Activated B cell treated with CpG ODN at 0.5 μM for 24 hours (primary cell): ENCODE data around the gene TMEM179B. TPM values are rescaled to one million over a fixed set of nuclear protein-coding genes. Genes with fewer than 3 reads are reported as not detected.

Source experiments
- ATAC-seq: fragments of 200-7000 bp; cut with Tn5 transposase; one replicate; pipeline ENCODE4 v1.10.0; 2021; ENCODE audit warnings: low read depth, mild to moderate bottlenecking, moderate library complexity
- CTCF ChIA-PET: fragments of 350-600 bp; sonication (Branson Sonifier 250); formaldehyde crosslinking; loops from one replicate; lab custom pipeline; 2021; ENCODE audit warnings: antibody characterized with exemption; lab: Charles Lee
- POLR2A ChIA-PET: fragments of 350-600 bp; sonication (Branson Sonifier 250); formaldehyde crosslinking; loops from one replicate; lab custom pipeline; 2021; ENCODE audit warnings: antibody characterized with exemption; lab: Charles Lee
- DNase-seq: peaks from one replicate; pipeline ENCODE4 v3.0.0; 2022
- H3K27ac Mint-ChIP-seq: one replicate; pipeline ENCODE4 v1.8.0; 2020; ENCODE audit warnings: mixed read lengths
- H3K27me3 Mint-ChIP-seq: one replicate; pipeline ENCODE4 v1.8.0; 2021; ENCODE audit warnings: mixed read lengths
- H3K36me3 Mint-ChIP-seq: one replicate; pipeline ENCODE4 v1.8.0; 2021; ENCODE audit warnings: low read depth, mixed read lengths
- H3K4me1 Mint-ChIP-seq: one replicate; pipeline ENCODE4 v1.8.0; 2021; ENCODE audit warnings: mixed read lengths
- H3K4me3 Mint-ChIP-seq: one replicate; pipeline ENCODE4 v1.8.0; 2020; ENCODE audit warnings: mild to moderate bottlenecking, mixed read lengths
- H3K9me3 Mint-ChIP-seq: one replicate; pipeline ENCODE4 v1.8.0; 2020; ENCODE audit warnings: mixed read lengths
- intact Hi-C: fragments of 100-400 bp; cut with micrococcal nuclease; formaldehyde crosslinking; loops from one replicate; pipeline ENCODE4 v1.15.1; 2024
- total RNA-seq: library from RNA; stranded (reverse); gene quantifications from 2 replicates; pipeline ENCODE4 v1.2.3, GENCODE V29; 2022
- TF ChIP-seq, protein P1 (sequence below): fragments of 200-600 bp; IDR thresholded peaks from one replicate; pipeline ENCODE4 v1.8.0; 2022; ENCODE audit warnings: antibody characterized with exemption, mild to moderate bottlenecking

TMEM179B gene
- total RNA-seq, 1 donor from 2014 or later = 47.7 TPM

DNA sequence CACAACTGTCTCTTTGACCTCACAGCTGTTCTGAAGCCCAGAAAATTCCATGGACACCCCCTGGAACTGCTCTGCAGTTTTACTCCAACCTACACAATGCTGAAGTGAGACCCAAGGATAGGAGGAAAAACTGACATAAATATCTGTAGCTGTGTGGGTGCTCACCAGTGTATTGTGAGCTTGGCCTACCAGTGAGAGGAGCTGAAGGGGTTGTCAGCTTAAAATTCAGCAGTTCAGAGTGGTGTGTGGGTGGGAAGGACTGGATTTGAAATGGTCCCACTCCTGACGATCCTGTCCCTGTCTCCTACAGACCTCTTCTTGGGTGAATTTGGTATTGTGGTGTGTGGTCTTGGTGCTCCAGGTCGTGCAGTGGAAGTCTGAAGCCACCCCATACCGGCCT lies 2.4 kb downstream of the TMEM179B start:
- H3K4me1 Mint-ChIP-seq = peaks cover 48% of the 10 kb centered on the region
- intact Hi-C loops = no loop called here
- peak overlapping the region; percentile 56 for H3K27ac Mint-ChIP-seq
- ChIA-PET POLR2A (interaction anchor here (0.5 to 8.8 kb wide), 15 partner anchors 12 to 1989 kb away, joined by 3 to 308 read pairs (median 5); partner anchors contain the start of genes C11orf98, CSKMT, NXF1 and POLR2G), CTCF (no interaction called here)
- DNase-seq (no peak), ATAC-seq (no peak)
- no peaks in the 10 kb centered on the region for H3K27me3 Mint-ChIP-seq
- H3K4me3 Mint-ChIP-seq = peak overlapping the region; percentile 92
- peaks cover 51% of the 10 kb centered on the region for H3K36me3 Mint-ChIP-seq
- H3K9me3 Mint-ChIP-seq = no peaks in the 10 kb centered on the region
- TF ChIP-seq, protein P1, sequence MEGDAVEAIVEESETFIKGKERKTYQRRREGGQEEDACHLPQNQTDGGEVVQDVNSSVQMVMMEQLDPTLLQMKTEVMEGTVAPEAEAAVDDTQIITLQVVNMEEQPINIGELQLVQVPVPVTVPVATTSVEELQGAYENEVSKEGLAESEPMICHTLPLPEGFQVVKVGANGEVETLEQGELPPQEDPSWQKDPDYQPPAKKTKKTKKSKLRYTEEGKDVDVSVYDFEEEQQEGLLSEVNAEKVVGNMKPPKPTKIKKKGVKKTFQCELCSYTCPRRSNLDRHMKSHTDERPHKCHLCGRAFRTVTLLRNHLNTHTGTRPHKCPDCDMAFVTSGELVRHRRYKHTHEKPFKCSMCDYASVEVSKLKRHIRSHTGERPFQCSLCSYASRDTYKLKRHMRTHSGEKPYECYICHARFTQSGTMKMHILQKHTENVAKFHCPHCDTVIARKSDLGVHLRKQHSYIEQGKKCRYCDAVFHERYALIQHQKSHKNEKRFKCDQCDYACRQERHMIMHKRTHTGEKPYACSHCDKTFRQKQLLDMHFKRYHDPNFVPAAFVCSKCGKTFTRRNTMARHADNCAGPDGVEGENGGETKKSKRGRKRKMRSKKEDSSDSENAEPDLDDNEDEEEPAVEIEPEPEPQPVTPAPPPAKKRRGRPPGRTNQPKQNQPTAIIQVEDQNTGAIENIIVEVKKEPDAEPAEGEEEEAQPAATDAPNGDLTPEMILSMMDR = no peak

DNA sequence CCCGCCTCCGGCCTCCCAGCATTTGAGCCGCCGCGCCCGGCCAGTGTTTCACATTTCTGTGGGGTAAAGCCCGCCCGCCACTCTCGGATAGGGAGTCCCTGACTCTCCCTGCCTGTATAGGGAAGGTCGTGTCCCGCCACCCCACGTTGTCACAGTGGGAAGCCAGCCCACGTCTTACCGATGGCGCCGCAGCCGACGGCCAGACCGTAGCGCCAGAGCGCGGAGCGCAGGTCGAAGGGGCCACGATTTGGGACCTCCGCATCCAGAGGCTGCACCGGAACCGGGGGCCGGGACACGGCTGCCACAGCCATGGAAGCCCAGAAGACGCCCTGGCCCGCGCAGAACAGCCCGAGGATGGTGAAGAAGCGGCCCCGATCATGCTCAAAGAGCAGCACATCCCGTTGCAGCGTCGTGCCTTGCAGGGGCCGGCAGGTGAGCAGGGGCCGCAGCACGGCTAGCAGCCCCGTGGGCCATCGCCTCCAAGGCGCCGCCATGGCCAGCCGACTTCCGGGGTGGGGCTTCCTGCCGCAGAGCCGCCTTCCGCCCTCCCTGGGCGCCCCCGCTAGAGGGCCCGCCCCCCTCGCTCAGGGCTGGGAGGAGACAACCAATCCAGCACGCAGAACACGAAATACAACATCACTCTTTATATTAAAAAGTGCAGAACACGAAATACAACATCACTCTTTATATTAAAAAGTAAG lies 4.4 kb downstream of the TMEM179B start, which contains the start of gene TMEM223:
TSS of gene TMEM223 (minus strand) at position 506 of the 701 bp plus-strand sequence. CDS start at position 494, 12 bp downstream.
- TF ChIP-seq, protein P1 = no peak
- no peaks in the 10 kb centered on the region for H3K27me3 Mint-ChIP-seq
- peaks cover 68% of the 10 kb centered on the region for H3K36me3 Mint-ChIP-seq
- peak within 1 kb of the TSS; percentile 88 for H3K4me3 Mint-ChIP-seq
- peak within 1 kb of the TSS; percentile 89 for H3K27ac Mint-ChIP-seq
- peak; percentile 84 for DNase-seq
- peaks cover 40% of the 10 kb centered on the region for H3K4me1 Mint-ChIP-seq
- no peaks in the 10 kb centered on the region for H3K9me3 Mint-ChIP-seq
- CTCF ChIA-PET = interaction anchor here (0.7 kb wide), 1 partner anchor 9 kb away, joined by 3 read pairs; no protein-coding TSS in a partner anchor
- POLR2A ChIA-PET = interaction anchor here (0.9 to 8.8 kb wide), 13 partner anchors 9 to 200 kb away, joined by 3 to 308 read pairs (median 8); partner anchors contain the start of genes HNRNPUL2, NXF1, SLC3A2 and STX5
- ATAC-seq = peak; percentile 81
- intact Hi-C loops = loop anchor here (1.0 kb wide), 1 partner anchor 14 kb away; the partner anchor contains the start of gene NXF1

DNA sequence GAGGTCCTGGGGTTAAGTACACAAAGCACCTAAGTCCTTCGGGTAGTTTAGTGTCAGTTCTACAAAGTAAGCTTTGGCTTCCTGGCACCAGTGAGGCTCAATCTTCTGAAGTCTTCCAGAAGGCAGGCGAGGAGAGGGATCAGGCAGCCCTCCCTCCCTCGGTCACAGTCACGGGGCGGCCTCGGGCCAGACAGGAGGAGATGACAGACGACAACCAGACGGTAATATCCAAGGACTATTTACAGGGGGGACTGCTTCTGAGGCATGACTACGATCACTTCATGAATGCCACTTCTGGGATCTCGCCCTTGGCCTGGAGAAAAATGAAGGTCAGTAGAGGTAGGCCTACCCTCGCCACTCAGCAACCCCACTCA lies 5.0 kb downstream of the TMEM179B start:
- peaks cover 40% of the 10 kb centered on the region for H3K4me1 Mint-ChIP-seq
- H3K4me3 Mint-ChIP-seq = peak overlapping the region; percentile 88
- CTCF ChIA-PET = interaction anchor here (0.7 kb wide), 1 partner anchor 8 kb away, joined by 3 read pairs; no protein-coding TSS in a partner anchor
- POLR2A ChIA-PET = interaction anchor here (0.6 to 3.0 kb wide), 10 partner anchors 9 to 218 kb away, joined by 3 to 39 read pairs (median 6); partner anchors contain the start of genes EEF1G, HNRNPUL2, STX5 and TEX54
- H3K9me3 Mint-ChIP-seq = no peaks in the 10 kb centered on the region
- H3K27ac Mint-ChIP-seq = peak overlapping the region; percentile 89
- peaks cover 72% of the 10 kb centered on the region for H3K36me3 Mint-ChIP-seq
- TF ChIP-seq, protein P1 = no peak
- no peak for DNase-seq
- H3K27me3 Mint-ChIP-seq = no peaks in the 10 kb centered on the region
- intact Hi-C loops = loop anchor here (1.0 kb wide), 1 partner anchor 13 kb away; the partner anchor contains the start of gene NXF1
- no peak for ATAC-seq

DNA sequence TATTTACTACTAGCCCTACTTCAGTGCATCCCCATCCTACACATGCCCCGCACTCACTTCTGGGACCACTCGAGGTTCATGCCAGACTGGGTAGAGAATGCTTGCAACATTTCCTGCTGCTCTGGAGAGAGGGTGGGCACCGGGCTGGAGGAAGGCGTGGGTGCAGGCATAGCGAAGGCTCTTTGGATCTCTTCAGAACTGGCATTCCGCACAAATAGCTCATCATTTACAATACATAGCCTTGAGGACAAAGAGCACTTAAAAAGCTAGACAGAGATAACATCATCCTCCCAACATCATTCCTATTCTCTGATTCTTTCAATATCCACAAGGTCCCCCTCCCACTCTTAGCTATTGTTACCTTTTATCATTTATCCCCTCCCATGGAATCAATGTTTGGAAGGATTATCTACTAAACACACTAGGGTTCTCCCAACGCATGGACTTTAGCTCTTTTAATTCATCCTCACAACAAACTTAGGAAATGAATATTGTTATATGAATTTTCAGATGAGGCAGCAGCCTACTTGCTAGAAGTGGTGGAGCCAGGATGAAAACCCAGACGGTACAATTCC lies 7.1 kb downstream of the TMEM179B start:
- no peak for ATAC-seq
- no peak for DNase-seq
- H3K27me3 Mint-ChIP-seq = no peaks in the 10 kb centered on the region
- ChIA-PET POLR2A (interaction anchor here (0.6 to 3.0 kb wide), 11 partner anchors 11 to 1390 kb away, joined by 3 to 39 read pairs (median 6); partner anchors contain the start of genes HNRNPUL2, NXF1, SLC3A2 and WDR74), CTCF (interaction anchor here (2.4 kb wide), 1 partner anchor 8 kb away, joined by 7 read pairs; no protein-coding TSS in a partner anchor)
- intact Hi-C loops = no loop called here
- TF ChIP-seq, protein P1 = no peak
- H3K27ac Mint-ChIP-seq = peak overlapping the region; percentile 11
- H3K9me3 Mint-ChIP-seq = no peaks in the 10 kb centered on the region
- no peak overlapping the region for H3K4me3 Mint-ChIP-seq
- peaks cover 80% of the 10 kb centered on the region for H3K36me3 Mint-ChIP-seq
- H3K4me1 Mint-ChIP-seq = peaks cover 27% of the 10 kb centered on the region
